ENCODE measurements around the gene MYO15A. TPM values are rescaled to one million over a fixed set of nuclear protein-coding genes. Genes with fewer than 3 reads are reported as not detected.

The MYO15A gene
- total RNA-seq, 1 experiment from 2014 or later = 0.26 TPM

- Histone ChIP-seq H3K4me3 (ENCODE audit: low read length) (peak within 1 kb of the TSS; percentile 95), H3K4me2 (ENCODE audit: low read length) (peak within 1 kb of the TSS; percentile 94), H4K20me1 (ENCODE audit: low read length) (peaks cover 43% of the 10 kb centered on the region), H3K9me3 (ENCODE audit: low read length) (no peaks in the 10 kb centered on the region), H3K4me1 (ENCODE audit: insufficient read depth, low read length) (peaks cover 43% of the 10 kb centered on the region), H3K9me2 (replicated peaks; ENCODE audit: low read length) (no peaks in the 10 kb centered on the region), H2AFZ (ENCODE audit: low read length) (peak within 1 kb of the TSS; percentile 95), H3K27ac (ENCODE audit: low read length) (peak within 1 kb of the TSS; percentile 92), H3K79me2 (ENCODE audit: low read length) (peaks cover 51% of the 10 kb centered on the region), H3K27me3 (ENCODE audit: low read length) (no peaks in the 10 kb centered on the region), H3K9ac (ENCODE audit: low read length) (peak within 1 kb of the TSS; percentile 95), H3K36me3 (ENCODE audit: low read depth, low read length) (peaks cover 6% of the 10 kb centered on the region; the same call in 1 of the 2 replicates), H3F3A (ENCODE audit: low read length, unreplicated experiment) (no peaks in the 10 kb centered on the region)
- TF ChIP-seq, protein P1, sequence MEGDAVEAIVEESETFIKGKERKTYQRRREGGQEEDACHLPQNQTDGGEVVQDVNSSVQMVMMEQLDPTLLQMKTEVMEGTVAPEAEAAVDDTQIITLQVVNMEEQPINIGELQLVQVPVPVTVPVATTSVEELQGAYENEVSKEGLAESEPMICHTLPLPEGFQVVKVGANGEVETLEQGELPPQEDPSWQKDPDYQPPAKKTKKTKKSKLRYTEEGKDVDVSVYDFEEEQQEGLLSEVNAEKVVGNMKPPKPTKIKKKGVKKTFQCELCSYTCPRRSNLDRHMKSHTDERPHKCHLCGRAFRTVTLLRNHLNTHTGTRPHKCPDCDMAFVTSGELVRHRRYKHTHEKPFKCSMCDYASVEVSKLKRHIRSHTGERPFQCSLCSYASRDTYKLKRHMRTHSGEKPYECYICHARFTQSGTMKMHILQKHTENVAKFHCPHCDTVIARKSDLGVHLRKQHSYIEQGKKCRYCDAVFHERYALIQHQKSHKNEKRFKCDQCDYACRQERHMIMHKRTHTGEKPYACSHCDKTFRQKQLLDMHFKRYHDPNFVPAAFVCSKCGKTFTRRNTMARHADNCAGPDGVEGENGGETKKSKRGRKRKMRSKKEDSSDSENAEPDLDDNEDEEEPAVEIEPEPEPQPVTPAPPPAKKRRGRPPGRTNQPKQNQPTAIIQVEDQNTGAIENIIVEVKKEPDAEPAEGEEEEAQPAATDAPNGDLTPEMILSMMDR (conservative IDR thresholded peaks at IDR 0.05; ENCODE audit: low read depth, low read length) = peak; percentile 42; the same call in 1 of the 2 replicates
- TF ChIP-seq EZH2phosphoT487 (IDR thresholded peaks at IDR 0.05; ENCODE audit: borderline replicate concordance, low read length) = no peak
- CTCF ChIA-PET = no interaction called here
- ATAC-seq (peak; percentile 81), DNase-seq (peak; percentile 99)
- BruUV-seq (replicated peaks) = TSS peak; percentile 5
- POLR2A ChIA-PET (ENCODE audit: unreplicated experiment) = no interaction called here
- intact Hi-C loops (cut with micrococcal nuclease) = loop anchor here (1.0 kb wide), 1 partner anchor 42 kb away; no protein-coding TSS in a partner anchor
These were observed 75.0 kb downstream of the MYO15A start, which contains the start of gene ALKBH5 for GRCh38 chr17:18183334-18184142. Gene ALKBH5, plus strand, starts transcription at chr17:18183828. Its CDS starts 416 bp downstream, at chr17:18184244.

DNA sequence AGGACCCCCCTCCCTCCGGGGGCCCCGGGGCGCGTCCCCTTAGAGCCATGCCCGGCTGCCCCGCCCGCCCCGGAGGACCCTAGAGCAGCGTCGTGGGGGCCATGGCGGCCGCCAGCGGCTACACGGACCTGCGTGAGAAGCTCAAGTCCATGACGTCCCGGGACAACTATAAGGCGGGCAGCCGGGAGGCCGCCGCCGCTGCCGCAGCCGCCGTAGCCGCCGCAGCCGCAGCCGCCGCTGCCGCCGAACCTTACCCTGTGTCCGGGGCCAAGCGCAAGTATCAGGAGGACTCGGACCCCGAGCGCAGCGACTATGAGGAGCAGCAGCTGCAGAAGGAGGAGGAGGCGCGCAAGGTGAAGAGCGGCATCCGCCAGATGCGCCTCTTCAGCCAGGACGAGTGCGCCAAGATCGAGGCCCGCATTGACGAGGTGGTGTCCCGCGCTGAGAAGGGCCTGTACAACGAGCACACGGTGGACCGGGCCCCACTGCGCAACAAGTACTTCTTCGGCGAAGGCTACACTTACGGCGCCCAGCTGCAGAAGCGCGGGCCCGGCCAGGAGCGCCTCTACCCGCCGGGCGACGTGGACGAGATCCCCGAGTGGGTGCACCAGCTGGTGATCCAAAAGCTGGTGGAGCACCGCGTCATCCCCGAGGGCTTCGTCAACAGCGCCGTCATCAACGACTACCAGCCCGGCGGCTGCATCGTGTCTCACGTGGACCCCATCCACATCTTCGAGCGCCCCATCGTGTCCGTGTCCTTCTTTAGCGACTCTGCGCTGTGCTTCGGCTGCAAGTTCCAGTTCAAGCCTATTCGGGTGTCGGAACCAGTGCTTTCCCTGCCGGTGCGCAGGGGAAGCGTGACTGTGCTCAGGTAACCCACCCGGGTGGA, 75.8 kb downstream of the MYO15A start:
- H2AFZ ChIP-seq (ENCODE audit: low read length) = peak overlapping the region; percentile 52
- peak overlapping the region; percentile 95 for H3K9ac ChIP-seq (ENCODE audit: low read length)
- H3K9me2 ChIP-seq (replicated peaks; ENCODE audit: low read length) = no peaks in the 10 kb centered on the region
- intact Hi-C loops (cut with micrococcal nuclease) = no loop called here
- H3K9me3 ChIP-seq (ENCODE audit: low read length) = no peaks in the 10 kb centered on the region
- H3F3A ChIP-seq (ENCODE audit: low read length, unreplicated experiment) = no peaks in the 10 kb centered on the region
- H3K36me3 ChIP-seq (ENCODE audit: low read depth, low read length) = peaks cover 9% of the 10 kb centered on the region; the same call in 1 of the 2 replicates
- BruUV-seq (replicated peaks) = no TSS peak
- peak overlapping the region; percentile 92 for H3K27ac ChIP-seq (ENCODE audit: low read length)
- ATAC-seq (no peak), DNase-seq (peak; percentile 20)
- ChIA-PET POLR2A (ENCODE audit: unreplicated experiment) (no interaction called here), CTCF (no interaction called here)
- TF ChIP-seq EZH2 (IDR thresholded peaks at IDR 0.05; ENCODE audit: low read length, unreplicated experiment) = no peak
- no peak for TF ChIP-seq EZH2phosphoT487 (IDR thresholded peaks at IDR 0.05; ENCODE audit: borderline replicate concordance, low read length)
- TF ChIP-seq, protein P1 (conservative IDR thresholded peaks at IDR 0.05; ENCODE audit: low read depth, low read length) = no peak
- peaks cover 46% of the 10 kb centered on the region for H3K4me1 ChIP-seq (ENCODE audit: insufficient read depth, low read length)
- H3K4me3 ChIP-seq (ENCODE audit: low read length) = peak overlapping the region; percentile 95
- H3K27me3 ChIP-seq (ENCODE audit: low read length) = no peaks in the 10 kb centered on the region
- peaks cover 60% of the 10 kb centered on the region for H3K79me2 ChIP-seq (ENCODE audit: low read length)
- peak overlapping the region; percentile 94 for H3K4me2 ChIP-seq (ENCODE audit: low read length)
- H4K20me1 ChIP-seq (ENCODE audit: low read length) = peaks cover 47% of the 10 kb centered on the region

Data from PC-3 (cell line).